Measurements from ENCODE around the gene UBE2Z.

UBE2Z gene

DNA sequence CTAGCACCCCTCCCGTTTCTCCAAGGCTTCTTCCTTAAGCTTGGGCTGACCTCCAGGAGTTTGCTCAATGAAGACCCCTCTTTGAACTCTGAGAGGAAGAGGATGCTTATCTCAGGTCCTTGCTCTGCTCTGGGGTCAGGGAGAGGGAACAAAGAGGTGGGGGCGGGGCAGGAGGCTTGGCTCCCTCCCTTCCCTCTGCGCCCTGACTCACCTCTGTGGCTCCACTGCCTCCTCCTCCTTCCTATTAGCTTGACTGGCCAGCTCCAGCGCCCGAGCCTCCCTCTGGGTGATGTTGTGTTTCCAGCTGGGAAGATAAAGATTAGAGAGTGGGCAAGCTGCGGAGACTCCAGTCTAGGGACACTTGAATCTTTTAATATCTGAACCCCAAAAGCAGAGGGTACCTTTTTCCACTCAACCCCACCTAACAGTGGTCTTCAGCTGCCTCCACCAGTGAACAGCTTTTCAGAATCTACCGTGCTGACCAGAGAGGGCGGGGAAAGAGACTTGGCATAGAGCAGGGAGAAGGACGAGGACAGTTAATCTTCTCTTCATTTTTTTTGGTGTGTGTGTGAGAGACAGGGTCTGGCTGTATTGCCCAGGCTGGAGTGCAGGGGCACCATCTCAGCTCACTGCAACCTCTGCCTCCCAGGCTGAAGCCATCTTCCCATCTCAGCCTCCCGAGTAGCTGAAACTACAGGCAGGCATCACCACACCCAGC lies 53.5 kb downstream of the UBE2Z start:
- no peak for DNase-seq

DNA sequence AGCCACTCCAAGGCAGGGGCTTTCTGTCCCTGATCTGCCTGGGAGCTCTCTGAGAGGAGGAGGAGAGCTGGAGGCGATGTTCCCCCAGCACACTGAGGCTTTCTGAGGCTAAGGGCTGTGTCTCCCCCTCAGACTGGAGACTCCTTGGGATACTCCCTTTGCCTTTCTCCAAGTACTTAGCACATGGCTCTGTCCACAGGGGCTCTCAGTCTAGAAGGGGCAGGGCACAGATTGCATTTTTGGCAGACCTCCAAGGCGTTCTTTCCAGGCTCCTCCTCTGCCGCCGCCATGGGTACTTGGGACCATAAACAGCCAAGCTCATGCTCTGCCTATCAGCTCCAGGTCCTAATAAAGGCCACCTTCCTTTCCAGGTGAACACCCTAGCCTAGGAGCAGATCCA lies 62.0 kb downstream of the UBE2Z start:
- peak; percentile 50 for DNase-seq

DNA sequence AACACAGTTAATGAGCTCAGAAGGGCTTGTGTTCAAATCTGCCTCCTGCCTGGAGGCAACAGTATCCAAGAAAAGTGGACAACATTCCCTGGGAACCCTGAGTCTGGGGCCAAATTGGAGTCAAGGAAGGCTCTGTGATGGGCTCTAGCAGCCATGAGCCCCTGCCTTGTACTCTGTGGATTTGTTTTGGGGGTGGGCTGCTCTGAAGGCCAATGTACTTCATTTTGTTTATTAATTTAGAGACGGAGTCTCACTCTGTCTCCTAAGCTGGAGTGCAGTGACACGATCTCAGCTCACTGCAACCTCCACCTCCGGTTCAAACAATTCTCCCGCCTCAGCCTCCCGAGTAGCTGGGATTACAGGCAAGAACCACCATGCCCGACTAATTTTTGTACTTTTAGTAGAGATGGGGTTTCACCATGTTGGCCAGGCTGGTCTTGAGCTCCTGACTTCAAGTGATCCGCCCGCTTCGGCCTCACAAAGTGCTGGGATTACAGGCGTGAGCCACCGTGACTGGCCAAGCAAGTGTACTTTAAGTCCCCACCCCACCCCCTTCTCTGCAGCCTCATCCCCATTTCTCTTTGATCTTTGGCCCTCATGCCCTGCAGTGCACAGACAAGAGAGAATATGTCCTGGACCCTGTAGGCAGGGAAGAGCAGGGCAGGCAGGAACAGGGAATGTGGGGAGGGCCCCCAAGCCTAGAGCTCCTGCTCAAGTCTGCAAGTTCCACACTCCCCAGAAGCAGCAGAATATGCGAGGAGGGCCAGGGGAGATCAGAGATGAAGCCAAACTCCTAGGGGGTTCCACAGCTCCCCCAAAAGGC lies 62.9 kb downstream of the UBE2Z start:
- DNase-seq: no peak

DNA sequence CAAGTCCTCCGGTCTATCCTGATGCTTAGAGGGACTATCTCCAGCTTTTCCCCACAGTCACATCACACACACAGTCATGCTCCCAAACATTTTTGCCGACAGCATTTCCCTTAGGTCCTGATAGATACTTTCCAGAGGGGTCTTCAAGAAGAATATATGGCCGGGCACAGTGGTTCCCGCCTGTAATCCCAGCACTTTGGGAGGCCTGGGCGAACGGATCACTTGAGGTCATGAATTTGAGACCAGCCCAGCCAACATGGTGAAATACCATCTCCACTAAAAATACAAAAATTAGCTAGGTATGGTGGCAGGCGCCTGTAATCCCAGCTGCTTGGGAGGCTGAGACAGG lies 64.5 kb downstream of the UBE2Z start:
- no peak for DNase-seq

DNA sequence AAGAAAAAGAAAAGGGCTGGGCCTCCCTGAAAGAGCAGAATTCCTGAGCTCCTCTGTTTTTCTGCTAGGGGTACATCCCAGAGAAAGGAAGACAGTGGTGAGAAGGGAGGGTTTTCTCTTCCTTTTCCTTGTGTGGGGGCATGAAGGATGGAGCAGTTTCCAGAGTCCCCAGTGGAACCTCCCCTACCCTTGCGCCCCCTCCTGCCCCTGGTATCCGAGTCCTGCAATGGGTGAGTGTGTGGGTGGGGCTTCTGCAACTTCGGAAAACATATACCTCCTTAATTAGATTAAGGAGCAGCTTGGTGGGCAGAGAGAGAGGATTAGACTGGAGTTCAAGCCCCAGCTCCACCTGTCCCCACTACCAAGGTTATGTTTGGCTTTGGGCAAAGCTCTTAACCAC lies 65.6 kb downstream of the UBE2Z start:
- DNase-seq: no peak
